Activated CD4-positive, alpha-beta T cell treated with anti-CD3 and anti-CD28 coated beads for 36 hours (primary cell): ENCODE measurements around the gene CCDC191. TPM values are rescaled to one million over a fixed set of nuclear protein-coding genes. Genes with fewer than 3 reads are reported as not detected.

Experiments
- ATAC-seq: fragments of 200-7000 bp; cut with Tn5 transposase; one replicate; pipeline ENCODE4 v1.10.0; 2021; ENCODE audit warnings: mild to moderate bottlenecking, moderate library complexity
- CTCF ChIA-PET: fragments of 350-600 bp; sonication (Branson Sonifier 250); formaldehyde crosslinking; loops from one replicate; lab custom pipeline; 2021; ENCODE audit warnings: antibody characterized with exemption; lab: Charles Lee
- POLR2A ChIA-PET: fragments of 350-600 bp; sonication (Branson Sonifier 250); formaldehyde crosslinking; loops from one replicate; lab custom pipeline; 2021; ENCODE audit warnings: antibody characterized with exemption, inconsistent platforms; lab: Charles Lee
- DNase-seq: peaks from one replicate; pipeline ENCODE4 v3.0.0-alpha.2; 2020
- H3K27ac Mint-ChIP-seq: one replicate; pipeline ENCODE4 v1.8.0; 2021; ENCODE audit warnings: mixed read lengths
- H3K27me3 Mint-ChIP-seq: one replicate; pipeline ENCODE4 v1.8.0; 2021; ENCODE audit warnings: mixed read lengths
- H3K36me3 Mint-ChIP-seq: one replicate; pipeline ENCODE4 v1.8.0; 2021; ENCODE audit warnings: low read depth, mixed read lengths
- H3K4me1 Mint-ChIP-seq: one replicate; pipeline ENCODE4 v1.8.0; 2021; ENCODE audit warnings: mixed read lengths
- H3K4me3 Mint-ChIP-seq: one replicate; pipeline ENCODE4 v1.8.0; 2021; ENCODE audit warnings: mild to moderate bottlenecking, moderate library complexity, mixed read lengths
- H3K9me3 Mint-ChIP-seq: one replicate; pipeline ENCODE4 v1.8.0; 2021; ENCODE audit warnings: low read depth, mixed read lengths
- intact Hi-C, 2 experiments: fragments of 100-400 bp; cut with DNase I in 1 of 2; cut with micrococcal nuclease in 1 of 2; formaldehyde crosslinking; loops; one replicate each; pipeline versions ENCODE4 v1.14.2 to v1.15.1; 2022 to 2024; cut with DNase I, micrococcal nuclease
- total RNA-seq, 2 experiments: library from RNA; stranded (reverse); gene quantifications; one replicate each; pipeline ENCODE4 v1.2.3, GENCODE V29; 2021

CCDC191 gene, protein sequence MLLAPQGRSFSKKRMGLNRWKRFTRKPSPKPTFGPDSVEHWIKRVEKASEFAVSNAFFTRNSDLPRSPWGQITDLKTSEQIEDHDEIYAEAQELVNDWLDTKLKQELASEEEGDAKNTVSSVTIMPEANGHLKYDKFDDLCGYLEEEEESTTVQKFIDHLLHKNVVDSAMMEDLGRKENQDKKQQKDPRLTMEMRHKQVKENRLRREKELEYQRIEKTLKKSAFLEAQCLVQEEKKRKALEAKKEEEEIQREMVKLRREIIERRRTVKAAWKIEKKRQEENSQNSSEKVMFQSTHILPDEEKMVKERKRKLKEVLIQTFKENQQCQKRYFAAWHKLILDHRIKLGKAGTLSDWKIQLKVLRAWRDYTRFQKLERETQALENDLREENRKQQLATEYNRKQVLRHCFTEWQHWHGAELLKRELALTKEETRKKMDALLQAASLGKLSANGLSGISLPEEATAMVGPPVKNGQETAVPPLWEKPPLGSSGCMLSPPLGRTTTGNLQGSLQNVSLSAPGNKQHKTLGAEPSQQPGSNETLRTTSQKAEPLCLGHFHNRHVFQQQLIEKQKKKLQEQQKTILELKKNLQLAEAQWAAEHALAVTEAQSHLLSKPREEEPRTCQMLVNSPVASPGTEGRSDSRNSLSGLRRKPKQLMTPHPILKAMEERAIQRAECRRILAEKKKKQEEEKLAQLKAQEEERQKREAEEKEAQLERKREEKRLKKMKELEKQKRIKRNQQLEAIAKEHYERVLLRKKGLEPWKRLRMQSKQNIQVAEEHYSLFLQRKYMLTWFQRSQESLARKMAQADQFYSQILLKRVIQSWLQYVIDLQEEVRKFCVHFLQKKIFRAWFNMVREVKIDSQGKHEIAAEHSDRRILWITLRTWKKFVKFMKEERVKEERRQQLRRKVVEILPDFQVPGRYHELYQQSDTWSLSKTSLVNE
- 1 to 10 TPM; 2.2 to 2.4 TPM for total RNA-seq

DNA sequence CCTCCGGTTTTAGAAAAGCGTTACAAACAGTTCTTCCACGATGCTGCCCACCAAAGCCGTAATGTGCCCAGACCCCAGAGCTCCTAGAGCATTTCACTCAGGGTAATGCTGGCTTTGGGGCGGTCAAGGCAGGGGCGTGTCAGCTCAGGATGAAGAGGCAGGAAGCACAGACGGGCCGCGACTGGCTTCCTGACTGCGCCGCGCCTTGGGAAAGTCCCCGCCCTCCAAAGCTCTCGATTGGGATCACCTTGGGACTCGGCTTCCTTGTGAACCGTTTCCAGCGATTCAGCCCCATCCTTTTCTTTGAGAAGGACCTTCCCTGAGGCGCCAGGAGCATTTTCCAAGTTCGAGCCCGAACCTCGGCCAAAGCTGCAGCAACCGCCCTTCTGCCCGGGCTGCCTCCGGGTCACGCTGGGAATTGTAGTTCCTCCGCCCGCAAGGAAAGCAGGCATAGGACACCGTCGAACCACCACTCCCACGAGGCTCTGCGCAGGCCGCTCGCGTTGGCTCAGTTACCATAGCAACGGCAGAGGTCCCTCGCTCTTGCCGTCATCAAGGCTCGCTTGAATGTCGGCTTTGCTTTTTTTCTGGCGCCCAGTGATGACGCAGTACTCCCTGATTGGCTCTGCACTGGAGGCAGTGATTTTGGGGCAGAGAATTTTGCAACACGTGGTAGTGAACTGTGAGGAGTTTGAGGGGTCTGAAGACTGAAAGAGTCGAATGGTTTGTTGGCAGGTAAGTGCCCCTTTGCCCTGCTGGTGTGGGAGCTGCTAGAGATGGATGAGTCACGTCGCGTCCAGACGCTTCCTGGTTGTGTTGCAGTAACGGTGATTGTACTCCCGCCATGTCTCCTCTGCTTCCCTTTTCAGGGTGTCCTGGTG lies at the start of gene CCDC191, which contains the start of gene QTRT2:
Gene CCDC191 (minus strand): TSS at position 397 of the 881 bp plus-strand sequence. CDS start 60 bp downstream, at position 337.
Gene QTRT2 (plus strand): TSS at position 608 of the 881 bp plus-strand sequence. CDS start 8,521 bp downstream, outside the sequence.
- Mint-ChIP-seq H3K9me3 (no peaks in the 10 kb centered on the region), H3K27ac (peak within 1 kb of the TSS; percentile 95), H3K4me1 (peaks cover 43% of the 10 kb centered on the region), H3K27me3 (no peaks in the 10 kb centered on the region), H3K36me3 (peaks cover 25% of the 10 kb centered on the region), H3K4me3 (peak within 1 kb of the TSS; percentile 91)
- ChIA-PET POLR2A (interaction anchor here (0.6 kb wide), 2 partner anchors 9 to 77 kb away, joined by 3 to 5 read pairs; no protein-coding TSS in a partner anchor), CTCF (interaction anchor here (0.6 to 1.2 kb wide), 7 partner anchors 9 to 590 kb away, joined by 3 to 4 read pairs (median 3); no protein-coding TSS in a partner anchor)
- intact Hi-C loops = loop anchor here (1.0 to 5.0 kb wide), 14 partner anchors 108 to 1090 kb away; partner anchors contain the start of genes GRAMD1C (in 2 of the 2), NAA50 (in 2 of the 2), SPICE1 (in 2 of the 2) and USF3 (in 2 of the 2)
- peak; percentile 99 for DNase-seq
- ATAC-seq = peak; percentile 97

DNA sequence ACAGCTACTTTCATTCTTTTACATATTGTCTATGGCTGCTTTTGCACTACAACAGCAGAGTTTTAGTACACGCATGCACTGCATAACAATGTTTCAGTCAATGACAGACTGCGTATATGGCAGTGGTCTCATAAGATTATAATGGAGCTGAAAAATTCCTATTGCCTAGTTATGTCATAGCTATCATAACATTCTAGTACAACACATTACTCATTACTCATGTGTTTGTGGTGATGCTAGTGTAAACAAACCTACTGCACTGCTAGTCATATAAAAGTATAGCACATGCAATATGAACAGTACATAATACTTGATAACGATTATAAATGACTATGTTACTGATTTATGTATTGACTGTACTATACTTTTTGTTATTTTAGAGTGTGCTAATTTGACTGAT lies 48.1 kb upstream of the CCDC191 start:
- ATAC-seq = no peak
- Mint-ChIP-seq H3K4me1 (no peaks in the 10 kb centered on the region), H3K27me3 (peaks cover 8% of the 10 kb centered on the region), H3K27ac (no peak overlapping the region), H3K4me3 (no peak overlapping the region), H3K36me3 (no peaks in the 10 kb centered on the region), H3K9me3 (no peaks in the 10 kb centered on the region)
- intact Hi-C loops = no loop called here
- CTCF ChIA-PET = interaction anchor here (1.4 kb wide), 1 partner anchor 8 kb away, joined by 3 read pairs; no protein-coding TSS in a partner anchor
- POLR2A ChIA-PET = no interaction called here
- DNase-seq = no peak

DNA sequence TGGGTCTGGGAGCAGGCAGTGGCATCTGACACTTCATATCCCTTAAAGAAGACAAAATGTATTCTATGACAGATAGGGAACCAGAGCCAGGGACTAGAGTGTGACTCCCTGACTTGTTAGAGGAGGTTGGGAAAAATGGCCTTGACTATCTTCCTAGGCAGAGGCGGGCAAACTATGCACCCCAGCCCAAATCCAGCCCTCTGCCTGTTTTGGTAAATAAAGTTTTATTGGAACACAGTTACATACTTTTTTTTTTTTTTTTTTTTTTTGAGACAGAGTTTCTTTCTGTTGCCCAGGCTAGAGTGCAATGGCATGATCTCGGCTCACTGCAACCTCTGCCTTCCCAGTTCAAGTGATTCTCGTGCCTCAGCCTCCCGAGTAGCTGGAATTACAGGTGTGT lies 47.5 kb upstream of the CCDC191 start:
- no peak overlapping the region for H3K4me3 Mint-ChIP-seq
- POLR2A ChIA-PET = no interaction called here
- H3K9me3 Mint-ChIP-seq = no peaks in the 10 kb centered on the region
- CTCF ChIA-PET = interaction anchor here (1.4 kb wide), 1 partner anchor 9 kb away, joined by 3 read pairs; no protein-coding TSS in a partner anchor
- DNase-seq = no peak
- peaks cover 8% of the 10 kb centered on the region for H3K27me3 Mint-ChIP-seq
- H3K36me3 Mint-ChIP-seq = no peaks in the 10 kb centered on the region
- no peak for ATAC-seq
- intact Hi-C loops = no loop called here
- no peaks in the 10 kb centered on the region for H3K4me1 Mint-ChIP-seq
- no peak overlapping the region for H3K27ac Mint-ChIP-seq

DNA sequence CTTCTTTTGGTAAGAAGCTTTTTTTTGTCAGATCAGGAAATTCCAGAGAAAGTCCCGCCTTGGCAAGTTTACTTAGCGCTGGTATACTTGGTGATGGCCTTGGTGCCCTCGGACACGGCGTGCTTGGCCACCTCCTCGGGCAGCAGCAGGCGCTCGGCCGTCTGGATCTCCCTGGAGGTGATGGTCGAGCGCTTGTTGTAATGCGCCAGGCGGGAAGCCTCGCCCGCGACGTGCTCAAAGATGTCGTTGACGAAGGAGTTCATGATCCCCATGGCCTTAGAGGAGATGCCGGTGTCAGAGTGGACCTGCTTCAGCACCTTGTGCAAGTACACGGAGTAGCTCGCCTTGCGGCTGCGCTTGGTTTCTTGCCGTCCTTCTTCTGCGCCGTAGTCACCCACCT lies 46.9 kb upstream of the CCDC191 start:
- Mint-ChIP-seq H3K27me3 (peaks cover 8% of the 10 kb centered on the region), H3K36me3 (no peaks in the 10 kb centered on the region), H3K9me3 (no peaks in the 10 kb centered on the region), H3K4me1 (no peaks in the 10 kb centered on the region), H3K4me3 (no peak overlapping the region), H3K27ac (no peak overlapping the region)
- ATAC-seq (no peak), DNase-seq (no peak)
- POLR2A ChIA-PET = no interaction called here
- intact Hi-C loops = no loop called here
- CTCF ChIA-PET = no interaction called here

DNA sequence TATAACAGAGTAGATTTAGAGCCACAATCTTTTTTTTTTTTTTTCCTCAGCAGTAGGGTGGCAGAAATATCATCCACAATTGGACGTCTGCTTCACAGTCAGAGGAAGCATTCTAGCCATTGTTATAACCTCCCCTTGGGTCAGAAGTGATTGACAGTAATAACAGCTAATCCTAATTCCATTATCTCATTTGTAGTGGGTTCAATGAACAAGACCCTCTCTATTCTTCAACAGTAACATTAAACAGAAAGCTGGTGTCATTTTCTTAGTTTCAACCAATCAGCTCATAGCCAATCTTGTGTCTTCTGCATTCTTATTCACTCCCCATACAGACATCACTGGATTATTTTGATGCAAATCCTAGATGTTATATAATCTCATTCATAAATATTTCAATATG lies 44.8 kb upstream of the CCDC191 start:
- POLR2A ChIA-PET = no interaction called here
- ATAC-seq = no peak
- Mint-ChIP-seq H3K36me3 (no peaks in the 10 kb centered on the region), H3K9me3 (no peaks in the 10 kb centered on the region), H3K27me3 (peaks cover 8% of the 10 kb centered on the region), H3K4me1 (no peaks in the 10 kb centered on the region), H3K27ac (no peak overlapping the region), H3K4me3 (no peak overlapping the region)
- no peak for DNase-seq
- intact Hi-C loops = no loop called here
- CTCF ChIA-PET = interaction anchor here (1.8 kb wide), 1 partner anchor 21 kb away, joined by 4 read pairs; no protein-coding TSS in a partner anchor

DNA sequence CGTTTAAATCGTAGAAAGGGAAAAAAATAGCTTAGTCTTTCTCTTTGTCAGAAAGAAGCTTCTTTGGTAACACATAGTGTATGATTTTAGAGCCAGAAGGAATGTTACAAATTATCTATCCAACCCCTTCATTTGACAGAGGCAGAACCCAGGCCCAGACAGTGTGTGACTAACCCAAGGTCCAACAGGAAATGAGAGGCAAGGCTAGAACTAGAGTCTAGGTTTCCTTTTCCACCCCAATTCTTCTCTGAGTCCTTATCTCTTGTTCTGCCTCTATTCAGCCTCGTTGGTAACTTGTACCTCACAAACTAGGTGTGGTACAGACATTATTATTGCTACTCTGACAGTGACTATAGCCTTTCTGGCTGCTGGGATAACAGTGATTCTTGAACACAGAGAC lies 39.5 kb upstream of the CCDC191 start:
- Mint-ChIP-seq H3K27me3 (peaks cover 9% of the 10 kb centered on the region), H3K4me1 (no peaks in the 10 kb centered on the region), H3K4me3 (no peak overlapping the region), H3K27ac (no peak overlapping the region), H3K9me3 (no peaks in the 10 kb centered on the region), H3K36me3 (no peaks in the 10 kb centered on the region)
- intact Hi-C loops = no loop called here
- ATAC-seq (no peak), DNase-seq (no peak)
- ChIA-PET CTCF (no interaction called here), POLR2A (no interaction called here)

DNA sequence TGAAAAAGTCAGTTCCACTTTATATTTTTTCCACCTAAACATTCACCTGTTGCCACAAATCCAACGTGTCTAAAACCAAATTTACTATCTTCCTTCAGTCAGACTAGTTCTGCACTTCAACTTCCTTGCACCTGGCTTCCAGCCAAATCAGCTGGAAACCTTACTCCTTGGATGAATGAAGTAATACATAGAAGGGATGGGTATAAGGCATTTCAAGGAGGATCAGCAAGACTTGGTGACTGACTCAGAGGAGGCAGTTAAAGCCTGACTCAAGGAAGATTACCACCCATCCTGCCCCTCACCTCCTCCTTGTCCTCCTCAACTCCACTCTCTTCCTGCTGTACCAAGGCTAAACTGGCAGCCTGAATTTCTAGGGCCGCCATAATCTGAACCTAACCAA lies 37.3 kb upstream of the CCDC191 start:
- H3K4me3 Mint-ChIP-seq = no peak overlapping the region
- H3K36me3 Mint-ChIP-seq = no peaks in the 10 kb centered on the region
- no peaks in the 10 kb centered on the region for H3K9me3 Mint-ChIP-seq
- POLR2A ChIA-PET = no interaction called here
- peaks cover 6% of the 10 kb centered on the region for H3K27me3 Mint-ChIP-seq
- H3K27ac Mint-ChIP-seq = no peak overlapping the region
- DNase-seq (no peak), ATAC-seq (no peak)
- H3K4me1 Mint-ChIP-seq = no peaks in the 10 kb centered on the region
- intact Hi-C loops = no loop called here
- CTCF ChIA-PET = no interaction called here

DNA sequence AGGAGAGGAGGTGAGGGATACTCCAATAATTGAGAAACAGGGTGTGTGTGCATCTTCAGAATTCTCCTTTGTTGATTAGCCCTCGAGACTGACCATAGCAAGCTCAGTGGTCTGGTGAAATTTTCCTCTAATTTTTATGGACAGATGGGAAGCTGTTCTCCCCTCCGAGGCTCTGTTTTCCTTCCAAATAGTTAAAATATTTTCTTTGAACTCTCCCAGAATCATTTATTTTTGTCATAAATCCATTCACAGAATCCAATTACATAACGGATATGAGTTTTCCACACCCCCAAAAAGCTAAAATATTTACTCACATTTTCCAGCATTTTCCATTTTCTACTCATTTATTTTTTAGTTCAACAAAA lies 36.7 kb upstream of the CCDC191 start:
- H3K27ac Mint-ChIP-seq = no peak overlapping the region
- H3K9me3 Mint-ChIP-seq = no peaks in the 10 kb centered on the region
- no peak for ATAC-seq
- H3K4me3 Mint-ChIP-seq = no peak overlapping the region
- H3K4me1 Mint-ChIP-seq = no peaks in the 10 kb centered on the region
- H3K36me3 Mint-ChIP-seq = peaks cover under 1% of the 10 kb centered on the region
- CTCF ChIA-PET = interaction anchor here (0.8 kb wide), 1 partner anchor 205 kb away, joined by 4 read pairs; no protein-coding TSS in a partner anchor
- intact Hi-C loops = no loop called here
- POLR2A ChIA-PET = no interaction called here
- peaks cover 6% of the 10 kb centered on the region for H3K27me3 Mint-ChIP-seq
- no peak for DNase-seq

DNA sequence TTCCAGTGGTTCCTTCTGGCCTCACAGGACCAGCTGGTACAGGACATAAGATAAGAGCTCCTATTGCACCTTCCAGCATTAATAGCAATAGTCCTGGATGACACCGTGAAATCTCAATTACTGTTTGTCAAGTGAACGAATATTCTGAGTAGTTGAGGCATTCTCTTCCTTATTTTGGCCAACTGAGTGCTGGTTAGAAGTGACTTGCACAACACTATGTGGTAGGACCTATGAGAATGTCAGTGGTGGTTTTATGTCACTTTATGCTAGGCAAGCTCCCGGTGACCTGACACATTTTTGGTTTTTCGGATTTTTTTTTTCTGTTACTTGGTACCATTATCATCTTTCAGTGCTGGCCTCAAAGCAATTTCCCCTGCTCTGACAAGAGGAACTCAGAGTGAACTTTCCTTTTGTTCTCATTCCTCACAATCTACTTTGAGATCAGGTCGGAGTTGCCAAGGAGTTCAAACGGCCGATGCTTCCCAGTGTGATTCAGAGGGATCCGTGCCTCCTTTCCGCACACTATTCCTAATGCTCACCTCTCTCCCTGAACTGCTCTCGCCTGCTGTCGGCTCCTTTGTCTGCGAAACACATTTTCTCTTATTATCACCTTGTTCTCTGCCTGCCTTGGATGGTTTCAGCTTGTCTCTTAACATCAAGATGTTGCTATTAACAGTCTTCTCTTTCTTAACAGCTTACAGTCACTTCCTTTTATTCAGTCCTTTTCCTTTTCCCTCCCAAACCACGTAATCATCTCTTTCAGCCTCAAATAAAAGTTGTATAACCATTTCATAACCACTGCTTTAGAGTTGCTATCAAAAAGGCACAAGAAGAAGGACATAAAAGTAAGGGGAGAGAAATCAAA lies 36.1 kb upstream of the CCDC191 start:
- H3K4me3 Mint-ChIP-seq = no peak overlapping the region
- no peak for DNase-seq
- no peaks in the 10 kb centered on the region for H3K4me1 Mint-ChIP-seq
- no peaks in the 10 kb centered on the region for H3K9me3 Mint-ChIP-seq
- ATAC-seq = no peak
- no peak overlapping the region for H3K27ac Mint-ChIP-seq
- peaks cover 6% of the 10 kb centered on the region for H3K27me3 Mint-ChIP-seq
- intact Hi-C loops = no loop called here
- peaks cover 7% of the 10 kb centered on the region for H3K36me3 Mint-ChIP-seq
- POLR2A ChIA-PET = no interaction called here
- CTCF ChIA-PET = interaction anchor here (0.8 kb wide), 1 partner anchor 206 kb away, joined by 4 read pairs; no protein-coding TSS in a partner anchor

DNA sequence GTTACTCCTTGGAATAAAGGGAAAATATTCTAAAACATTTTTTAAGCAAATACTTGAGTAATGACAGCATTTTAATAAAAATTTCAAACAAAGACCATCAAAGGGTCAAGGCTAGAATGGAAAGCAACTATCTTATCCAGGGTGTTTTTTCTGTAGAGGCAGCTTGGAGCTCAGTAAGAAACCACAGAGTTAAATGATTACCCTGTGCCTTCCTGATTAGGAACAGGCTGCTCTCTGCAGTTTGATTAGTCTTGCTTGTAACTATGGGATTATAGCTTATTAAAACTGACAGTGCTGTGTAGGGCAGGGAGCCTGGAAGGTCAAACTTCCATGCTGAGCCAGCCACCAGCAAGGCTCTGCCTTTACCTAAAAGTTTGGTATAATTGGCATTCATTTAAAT lies 33.3 kb upstream of the CCDC191 start:
- H3K4me1 Mint-ChIP-seq = no peaks in the 10 kb centered on the region
- H3K27ac Mint-ChIP-seq = no peak overlapping the region
- CTCF ChIA-PET = interaction anchor here (0.8 to 1.4 kb wide), 2 partner anchors 30 to 54 kb away, joined by 3 read pairs; no protein-coding TSS in a partner anchor

More for the DNA sequence above, 33.3 kb upstream of the CCDC191 start:
- H3K9me3 Mint-ChIP-seq = no peaks in the 10 kb centered on the region
- DNase-seq (no peak), ATAC-seq (no peak)
- H3K36me3 Mint-ChIP-seq = peaks cover 30% of the 10 kb centered on the region
- H3K4me3 Mint-ChIP-seq = no peak overlapping the region
- intact Hi-C loops = no loop called here
- POLR2A ChIA-PET = no interaction called here
- peaks cover 6% of the 10 kb centered on the region for H3K27me3 Mint-ChIP-seq
